Gastroesophageal sphincter (tissue), 4 donors: Measurements from ENCODE around the gene USP17L18. TPM values are rescaled to one million over a fixed set of nuclear protein-coding genes. Genes with fewer than 3 reads are reported as not detected.
"Not testable (repeated sequence)": the region's sequence is repeated elsewhere in the genome, so short reads cannot be mapped to it uniquely, and the experiment has no call there.

Experiments used
- ATAC-seq: fragments of 150-250 bp; one replicate; pipeline ENCODE4 v1.9.1; 2016; ENCODE audit warnings: mild to moderate bottlenecking, moderate library complexity
- H3K27ac ChIP-seq, 4 donors: fragments of 200-600 bp; sonication (generic) in 3 of 4; 1 replicate in 3 of 4; 2 replicates in 1 of 4; pipeline ENCODE4 v1.5.1; 2016 to 2019
- H3K27me3 ChIP-seq: fragments of 200-600 bp; sonication (generic); one replicate; pipeline ENCODE4 v1.5.1; 2019
- H3K36me3 ChIP-seq, 2 donors: fragments of 200-600 bp; sonication (generic); one replicate each; pipeline ENCODE4 v1.5.1; 2019; ENCODE audit warnings: control low read depth in 1 of 2
- H3K4me1 ChIP-seq, 3 donors: fragments of 200-600 bp; sonication (generic); 1 replicate in 2 of 3; 2 replicates in 1 of 3; pipeline ENCODE4 v1.5.1; 2016 to 2019; ENCODE audit warnings: control low read depth in 2 of 3
- H3K4me3 ChIP-seq, 2 donors: fragments of 200-600 bp; sonication (generic); one replicate each; pipeline ENCODE4 v1.5.1; 2019; ENCODE audit warnings: mild to moderate bottlenecking in 1 of 2, moderate library complexity in 1 of 2
- H3K9me3 ChIP-seq, 3 donors: fragments of 200-600 bp; sonication (generic); one replicate each; pipeline ENCODE4 v1.5.1; 2017 to 2019; ENCODE audit warnings: control low read depth in 2 of 3
- WGBS, 2 donors: methylation state at CpG; one replicate each; pipeline ENCODE4 v1.1.5; 2018; ENCODE audit warnings: low coverage in 1 of 2; 5-methylcytosine and 5-hydroxymethylcytosine counted together
- total RNA-seq, 4 donors: library from RNA; depleted of rRNA; stranded (reverse); fragments of >200 nt; gene quantifications; one replicate each; pipeline ENCODE4 v1.1.0, GENCODE V29; 2016

The USP17L18 gene
- not detected for total RNA-seq

DNA sequence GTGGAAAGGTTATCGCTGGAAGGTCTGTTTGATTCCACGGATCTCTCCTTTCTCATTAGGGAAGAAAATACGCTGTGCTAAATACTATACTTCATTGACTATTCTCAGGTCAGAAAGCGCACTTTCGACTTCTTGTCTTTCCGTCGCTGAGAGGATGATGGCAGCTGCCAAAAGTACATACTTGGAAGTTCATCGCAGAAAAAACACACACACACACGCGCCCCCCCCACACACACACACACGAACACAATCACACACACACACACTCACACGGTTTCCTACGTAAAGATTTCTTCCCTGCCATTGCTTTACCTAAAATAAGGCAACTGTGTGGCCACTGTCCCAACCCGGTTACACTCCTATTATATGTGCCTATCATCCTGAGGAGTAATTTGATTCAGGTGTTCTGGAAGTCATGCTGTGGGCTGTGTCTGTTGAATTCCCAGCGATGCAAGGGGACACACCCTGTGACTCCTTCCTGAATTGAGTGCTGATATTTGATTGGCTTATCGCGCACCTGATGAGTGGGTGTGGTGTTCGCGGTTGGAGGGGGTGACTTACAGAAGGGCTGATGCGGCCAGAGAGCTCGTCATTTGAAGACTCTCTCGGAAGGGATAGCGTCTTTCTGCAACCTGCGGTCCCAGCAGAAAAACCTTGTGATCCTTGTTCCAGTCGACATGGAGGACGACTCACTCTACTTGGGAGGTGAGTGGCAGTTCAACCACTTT lies at the start of gene USP17L18:
Gene USP17L18, plus strand, starts transcription at position 678 of the 728 bp plus-strand sequence. Its CDS starts 0 bp downstream, at position 678.
- H3K27me3 ChIP-seq, H3K4me1 ChIP-seq, H3K9me3 ChIP-seq, H3K36me3 ChIP-seq, H3K4me3 ChIP-seq, ATAC-seq, H3K27ac ChIP-seq: not testable (repeated sequence)
- 76 to 90% methylated on average over 4 to 14 of the region's 26 CpGs for WGBS, 2 donors

DNA sequence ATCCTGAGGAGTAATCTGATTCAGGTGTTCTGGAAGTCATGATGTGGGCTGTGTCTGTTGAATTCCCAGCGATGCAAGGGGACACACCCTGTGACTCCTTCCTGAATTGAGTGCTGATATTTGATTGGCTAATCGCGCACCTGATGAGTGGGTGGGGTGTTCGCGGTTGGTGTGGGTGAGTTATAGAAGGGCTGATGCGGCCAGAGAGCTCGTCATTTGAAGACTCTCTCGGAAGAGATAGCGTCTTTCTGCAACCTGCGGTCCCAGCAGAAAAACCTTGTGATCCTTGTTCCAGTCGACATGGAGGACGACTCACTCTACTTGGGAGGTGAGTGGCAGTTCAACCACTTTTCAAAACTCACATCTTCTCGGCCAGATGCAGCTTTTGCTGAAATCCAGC lies 38.1 kb upstream of the USP17L18 start, which contains the start of gene USP17L10:
Gene USP17L10, plus strand, starts transcription at position 301 of the 400 bp plus-strand sequence. Its CDS starts 0 bp downstream, at position 301.
- H3K27ac ChIP-seq, H3K36me3 ChIP-seq, H3K4me3 ChIP-seq, H3K27me3 ChIP-seq, H3K9me3 ChIP-seq, H3K4me1 ChIP-seq, ATAC-seq: not testable (repeated sequence)
- WGBS, 2 donors, result no CpG with 5 or more reads among the region's 13 CpGs

DNA sequence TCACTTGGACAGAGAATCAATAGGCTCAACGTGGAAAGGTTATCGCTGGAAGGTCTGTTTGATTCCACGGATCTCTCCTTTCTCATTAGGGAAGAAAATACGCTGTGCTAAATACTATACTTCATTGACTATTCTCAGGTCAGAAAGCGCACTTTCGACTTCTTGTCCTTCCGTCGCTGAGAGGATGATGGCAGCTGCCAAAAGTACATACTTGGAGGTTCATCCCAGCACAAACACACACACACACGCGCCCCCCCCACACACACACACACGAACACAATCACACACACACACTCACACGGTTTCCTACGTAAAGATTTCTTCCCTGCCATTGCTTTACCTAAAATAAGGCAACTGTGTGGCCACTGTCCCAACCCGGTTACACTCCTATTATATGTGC lies 33.7 kb upstream of the USP17L18 start:
- H3K4me1 ChIP-seq, H3K27ac ChIP-seq, H3K4me3 ChIP-seq, ATAC-seq, H3K9me3 ChIP-seq, H3K27me3 ChIP-seq, H3K36me3 ChIP-seq: not testable (repeated sequence)
- WGBS, 2 donors, result 70 to 87% methylated on average over 6 to 9 of the region's 14 CpGs

GRCh38 chr4:9215105-9215504 lies 33.3 kb upstream of the USP17L18 start, which contains the start of gene USP17L11:
Gene USP17L11, plus strand, starts transcription at chr4:9215405. Its CDS starts 0 bp downstream, at chr4:9215405.
- H3K27me3 ChIP-seq, H3K4me1 ChIP-seq, H3K27ac ChIP-seq, H3K36me3 ChIP-seq, ATAC-seq, H3K4me3 ChIP-seq, H3K9me3 ChIP-seq: not testable (repeated sequence)
- no CpG with 5 or more reads among the region's 14 CpGs for WGBS, 2 donors

GRCh38 chr4:9219852-9220251 lies 28.6 kb upstream of the USP17L18 start, which contains the start of gene USP17L12:
Gene USP17L12, plus strand, starts transcription at chr4:9220152. Its CDS starts 0 bp downstream, at chr4:9220152.
- WGBS, 2 donors, result no CpG with 5 or more reads among the region's 13 CpGs
- not testable (repeated sequence) for H3K9me3 ChIP-seq, H3K4me3 ChIP-seq, H3K27ac ChIP-seq, H3K4me1 ChIP-seq, H3K27me3 ChIP-seq, ATAC-seq, H3K36me3 ChIP-seq

DNA sequence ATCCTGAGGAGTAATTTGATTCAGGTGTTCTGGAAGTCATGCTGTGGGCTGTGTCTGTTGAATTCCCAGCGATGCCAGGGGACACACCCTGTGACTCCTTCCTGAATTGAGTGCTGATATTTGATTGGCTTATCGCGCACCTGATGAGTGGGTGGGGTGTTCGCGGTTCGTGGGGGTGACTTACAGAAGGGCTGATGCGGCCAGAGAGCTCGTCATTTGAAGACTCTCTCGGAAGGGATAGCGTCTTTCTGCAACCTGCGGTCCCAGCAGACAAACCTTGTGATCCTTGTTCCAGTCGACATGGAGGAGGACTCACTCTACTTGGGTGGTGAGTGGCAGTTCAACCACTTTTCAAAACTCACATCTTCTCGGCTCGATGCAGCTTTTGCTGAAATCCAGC lies 23.8 kb upstream of the USP17L18 start, which contains the start of gene USP17L13:
Gene USP17L13, plus strand, starts transcription at position 301 of the 400 bp plus-strand sequence. Its CDS starts 0 bp downstream, at position 301.
- not testable (repeated sequence) for H3K27me3 ChIP-seq, H3K4me3 ChIP-seq, ATAC-seq, H3K9me3 ChIP-seq, H3K4me1 ChIP-seq, H3K27ac ChIP-seq, H3K36me3 ChIP-seq
- WGBS, 2 donors, result no CpG with 5 or more reads among the region's 14 CpGs

DNA sequence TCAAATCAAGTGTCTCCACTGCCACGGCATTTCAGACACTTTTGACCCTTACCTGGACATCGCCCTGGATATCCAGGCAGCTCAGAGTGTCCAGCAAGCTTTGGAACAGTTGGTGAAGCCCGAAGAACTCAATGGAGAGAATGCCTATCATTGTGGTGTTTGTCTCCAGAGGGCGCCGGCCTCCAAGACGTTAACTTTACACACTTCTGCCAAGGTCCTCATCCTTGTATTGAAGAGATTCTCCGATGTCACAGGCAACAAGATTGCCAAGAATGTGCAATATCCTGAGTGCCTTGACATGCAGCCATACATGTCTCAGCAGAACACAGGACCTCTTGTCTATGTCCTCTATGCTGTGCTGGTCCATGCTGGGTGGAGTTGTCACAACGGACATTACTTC lies 18.2 kb upstream of the USP17L18 start:
- not testable (repeated sequence) for H3K9me3 ChIP-seq, H3K36me3 ChIP-seq
- 78 to 100% methylated on average over 1 to 4 of the region's 8 CpGs for WGBS, 2 donors

GRCh38 chr4:9234085-9234484 lies 14.3 kb upstream of the USP17L18 start, which contains the start of gene USP17L15:
Gene USP17L15, plus strand, starts transcription at chr4:9234385. Its CDS starts 0 bp downstream, at chr4:9234385.
- WGBS, 2 donors, result no CpG with 5 or more reads among the region's 15 CpGs
- not testable (repeated sequence) for H3K36me3 ChIP-seq, H3K27me3 ChIP-seq, ATAC-seq, H3K9me3 ChIP-seq, H3K4me1 ChIP-seq, H3K4me3 ChIP-seq, H3K27ac ChIP-seq

More for the DNA sequence above, 18.2 kb upstream of the USP17L18 start:
- ATAC-seq, H3K4me1 ChIP-seq, H3K4me3 ChIP-seq, H3K27me3 ChIP-seq, H3K27ac ChIP-seq: not testable (repeated sequence)

GRCh38 chr4:9238461-9238860 lies 10.0 kb upstream of the USP17L18 start:
- not testable (repeated sequence) for H3K4me1 ChIP-seq, ATAC-seq, H3K27ac ChIP-seq, H3K4me3 ChIP-seq, H3K9me3 ChIP-seq, H3K36me3 ChIP-seq, H3K27me3 ChIP-seq
- WGBS, 2 donors, result no CpG with 5 or more reads among the region's 12 CpGs

DNA sequence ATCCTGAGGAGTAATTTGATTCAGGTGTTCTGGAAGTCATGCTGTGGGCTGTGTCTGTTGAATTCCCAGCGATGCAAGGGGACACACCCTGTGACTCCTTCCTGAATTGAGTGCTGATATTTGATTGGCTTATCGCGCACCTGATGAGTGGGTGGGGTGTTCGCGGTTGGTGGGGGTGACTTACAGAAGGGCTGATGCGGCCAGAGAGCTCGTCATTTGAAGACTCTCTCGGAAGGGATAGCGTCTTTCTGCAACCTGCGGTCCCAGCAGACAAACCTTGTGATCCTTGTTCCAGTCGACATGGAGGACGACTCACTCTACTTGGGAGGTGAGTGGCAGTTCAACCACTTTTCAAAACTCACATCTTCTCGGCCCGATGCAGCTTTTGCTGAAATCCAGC lies 4.9 kb upstream of the USP17L18 start, which contains the start of gene USP17L17:
Gene USP17L17, plus strand, starts transcription at position 301 of the 400 bp plus-strand sequence. Its CDS starts 0 bp downstream, at position 301.
- WGBS, 2 donors, result 88% methylated on average over 8 of the region's 14 CpGs; no CpG with 5 or more reads in 1 of the 2 donors
- not testable (repeated sequence) for H3K4me1 ChIP-seq, H3K27ac ChIP-seq, H3K9me3 ChIP-seq, H3K36me3 ChIP-seq, H3K27me3 ChIP-seq, H3K4me3 ChIP-seq, ATAC-seq

GRCh38 chr4:9253078-9253477 lies 4.6 kb downstream of the USP17L18 start, which contains the start of gene USP17L19:
Gene USP17L19, plus strand, starts transcription at chr4:9253378. Its CDS starts 0 bp downstream, at chr4:9253378.
- not testable (repeated sequence) for H3K36me3 ChIP-seq, H3K27ac ChIP-seq, H3K9me3 ChIP-seq, H3K4me1 ChIP-seq, ATAC-seq, H3K27me3 ChIP-seq, H3K4me3 ChIP-seq
- no CpG with 5 or more reads among the region's 13 CpGs for WGBS, 2 donors

DNA sequence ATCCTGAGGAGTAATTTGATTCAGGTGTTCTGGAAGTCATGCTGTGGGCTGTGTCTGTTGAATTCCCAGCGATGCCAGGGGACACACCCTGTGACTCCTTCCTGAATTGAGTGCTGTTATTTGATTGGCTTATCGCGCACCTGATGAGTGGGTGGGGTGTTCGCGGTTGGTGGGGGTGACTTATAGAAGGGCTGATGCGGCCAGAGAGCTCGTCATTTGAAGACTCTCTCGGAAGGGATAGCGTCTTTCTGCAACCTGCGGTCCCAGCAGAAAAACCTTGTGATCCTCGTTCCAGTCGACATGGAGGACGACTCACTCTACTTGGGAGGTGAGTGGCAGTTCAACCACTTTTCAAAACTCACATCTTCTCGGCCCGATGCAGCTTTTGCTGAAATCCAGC lies 9.4 kb downstream of the USP17L18 start, which contains the start of gene USP17L20:
Gene USP17L20, plus strand, starts transcription at position 301 of the 400 bp plus-strand sequence. Its CDS starts 0 bp downstream, at position 301.
- not testable (repeated sequence) for H3K4me1 ChIP-seq, H3K27me3 ChIP-seq, H3K9me3 ChIP-seq, H3K27ac ChIP-seq, H3K36me3 ChIP-seq, H3K4me3 ChIP-seq, ATAC-seq
- no CpG with 5 or more reads among the region's 15 CpGs for WGBS, 2 donors

DNA sequence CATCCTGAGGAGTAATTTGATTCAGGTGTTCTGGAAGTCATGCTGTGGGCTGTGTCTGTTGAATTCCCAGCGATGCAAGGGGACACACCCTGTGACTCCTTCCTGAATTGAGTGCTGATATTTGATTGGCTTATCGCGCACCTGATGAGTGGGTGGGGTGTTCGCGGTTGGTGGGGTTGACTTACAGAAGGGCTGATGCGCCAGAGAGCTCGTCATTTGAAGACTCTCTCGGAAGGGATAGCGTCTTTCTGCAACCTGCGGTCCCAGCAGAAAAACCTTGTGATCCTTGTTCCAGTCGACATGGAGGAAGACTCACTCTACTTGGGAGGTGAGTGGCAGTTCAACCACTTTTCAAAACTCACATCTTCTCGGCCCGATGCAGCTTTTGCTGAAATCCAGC lies 14.1 kb downstream of the USP17L18 start, which contains the start of gene USP17L21:
Gene USP17L21, plus strand, starts transcription at position 301 of the 400 bp plus-strand sequence. Its CDS starts 0 bp downstream, at position 301.
- not testable (repeated sequence) for H3K36me3 ChIP-seq, ATAC-seq, H3K9me3 ChIP-seq, H3K27ac ChIP-seq, H3K27me3 ChIP-seq, H3K4me3 ChIP-seq, H3K4me1 ChIP-seq
- WGBS, 2 donors, result no CpG with 5 or more reads among the region's 13 CpGs
